22Rv1 (cell line): ENCODE measurements around the gene RNF215.

ENCODE experiments used
- CTCF ChIP-seq: fragments of 450-650 bp; IDR thresholded peaks from 2 replicates; pipeline ENCODE4 v1.5.1; 2017; ENCODE audit warnings: mild to moderate bottlenecking
- ZFX ChIP-seq: fragments of 450-650 bp; IDR thresholded peaks from 2 replicates; pipeline ENCODE4 v1.6.1; 2017; ENCODE audit warnings: antibody characterized with exemption, borderline replicate concordance

GRCh38 chr22:30434843-30435242, 47.6 kb upstream of the RNF215 start:
- TF ChIP-seq CTCF (no peak), ZFX (no peak)
